ENCODE results near the gene SLC22A25. TPM values are rescaled to one million over a fixed set of nuclear protein-coding genes. Genes with fewer than 3 reads are reported as not detected.
A peak's percentile ranks its signal among the peaks of the same experiment; 100 is the strongest.
"Not testable (repeated sequence)": the region's sequence is repeated elsewhere in the genome, so short reads cannot be mapped to it uniquely, and the experiment has no call there.

The SLC22A25 gene
- polyA plus RNA-seq, 10 donors = 0.04 TPM; not detected in 9

- not testable (repeated sequence) for DNase-seq
Observed at GRCh38 chr11:63235471-63236461, 7.6 kb downstream of the SLC22A25 start.

- no peak for DNase-seq
Observed at GRCh38 chr11:63229815-63230214, 13.6 kb downstream of the SLC22A25 start.

- DNase-seq = no peak
Observed at GRCh38 chr11:63227521-63228107, 15.8 kb downstream of the SLC22A25 start.

GRCh38 chr11:63226488-63227114 lies 16.8 kb downstream of the SLC22A25 start:
- no peak for DNase-seq

GRCh38 chr11:63214093-63214492 lies 29.3 kb downstream of the SLC22A25 start:
- DNase-seq = no peak

- peak in 1 of 3 donors; percentile 0 for DNase-seq
Observed at GRCh38 chr11:63212742-63213141, 30.7 kb downstream of the SLC22A25 start.

- DNase-seq = no peak
Observed at GRCh38 chr11:63210111-63210510, 33.3 kb downstream of the SLC22A25 start.

Other genes with a start within 250 kb of the SLC22A25 start
- under 1 TPM in 1 of 10 donors, not detected in 9; 0.18 TPM for gene SLC22A8, start 227.8 kb downstream of the SLC22A25 start, polyA plus RNA-seq (ENCODE audit: insufficient read length in 10 of 10)
- gene SLC22A24, start 99.4 kb downstream of the SLC22A25 start, polyA plus RNA-seq (ENCODE audit: insufficient read length in 10 of 10) = not detected
- under 1 TPM in 1 of 10 donors, not detected in 9; 0.13 TPM for gene SLC22A9, start 126.2 kb upstream of the SLC22A25 start, polyA plus RNA-seq (ENCODE audit: insufficient read length in 10 of 10)
- gene PLAAT5, start 247.6 kb upstream of the SLC22A25 start, polyA plus RNA-seq (ENCODE audit: insufficient read length in 10 of 10) = 1 to 10 TPM; 1.4 to 5.6 (median 3.0) TPM